Right ventricle myocardium inferior (tissue), 1 donor: ENCODE results near the gene FLNB. TPM values are rescaled to one million over a fixed set of nuclear protein-coding genes. Genes with fewer than 3 reads are reported as not detected.

Experiments used
- ATAC-seq: fragments of 200-7000 bp; cut with Tn5 transposase; one replicate; pipeline ENCODE4 v1.9.1; 2020; ENCODE audit warnings: mild to moderate bottlenecking, moderate library complexity
- DNase-seq: peaks from one replicate; pipeline ENCODE4 v3.0.0; 2021; ENCODE audit errors: missing footprints
- intact Hi-C: fragments of 100-400 bp; cut with DNase I; formaldehyde crosslinking; loops from one replicate; pipeline ENCODE4 v1.11.0; 2022
- total RNA-seq: library from RNA; stranded (reverse); fragmentation: NEBNext Ultra II Directional; extraction: Animal tissue kit (Norgen Biotek cat#: 25700); gene quantifications from one replicate; pipeline ENCODE4 v1.2.1, GENCODE V29; 2021
- donor health status: DM: no; HTN: yes; CAD: no; lungs with severe emphysema.

FLNB gene
- total RNA-seq, 1 donor from 2014 or later: 32.1 TPM

- intact Hi-C loops: no loop called here
- no peak for ATAC-seq
- DNase-seq: no peak
Measured at GRCh38 chr3:58160399-58160798, 152.2 kb downstream of the FLNB start.

- DNase-seq (peak; percentile 77), ATAC-seq (no peak)
- intact Hi-C loops: no loop called here
Measured at GRCh38 chr3:58161435-58162398, 153.5 kb downstream of the FLNB start.

GRCh38 chr3:58163234-58163633 is 155.0 kb downstream of the FLNB start:
- ATAC-seq: no peak
- intact Hi-C loops: loop anchor here (1.0 kb wide), 1 partner anchor 44 kb away; no protein-coding TSS in a partner anchor
- no peak for DNase-seq

- ATAC-seq (peak; percentile 63), DNase-seq (peak; percentile 87)
- intact Hi-C loops: no loop called here
Measured at GRCh38 chr3:58164199-58164879, 156.1 kb downstream of the FLNB start.

GRCh38 chr3:58164906-58165821 is 156.9 kb downstream of the FLNB start:
- DNase-seq (no peak), ATAC-seq (no peak)
- intact Hi-C loops: loop anchor here (5.0 kb wide), 1 partner anchor 213 kb away; no protein-coding TSS in a partner anchor

- intact Hi-C loops: loop anchor here (5.0 kb wide), 1 partner anchor 215 kb away; no protein-coding TSS in a partner anchor
- ATAC-seq (peak; percentile 77), DNase-seq (peak; percentile 79)
Measured at GRCh38 chr3:58167431-58168351, 159.5 kb downstream of the FLNB start.

- intact Hi-C loops: loop anchor here (5.0 kb wide), 1 partner anchor 216 kb away; no protein-coding TSS in a partner anchor
- ATAC-seq: no peak
- no peak for DNase-seq
Measured at GRCh38 chr3:58168498-58168897, 160.3 kb downstream of the FLNB start.

GRCh38 chr3:58169371-58169770 is 161.1 kb downstream of the FLNB start:
- DNase-seq (no peak), ATAC-seq (no peak)
- intact Hi-C loops: loop anchor here (5.0 kb wide), 1 partner anchor 217 kb away; no protein-coding TSS in a partner anchor

GRCh38 chr3:58170376-58170775 is 162.2 kb downstream of the FLNB start:
- intact Hi-C loops: no loop called here
- ATAC-seq: no peak
- DNase-seq: no peak

- DNase-seq: no peak
- intact Hi-C loops: no loop called here
- ATAC-seq: no peak
Measured at GRCh38 chr3:58171126-58171525, 162.9 kb downstream of the FLNB start.

- DNase-seq: no peak
- intact Hi-C loops: no loop called here
- ATAC-seq: no peak
Measured at GRCh38 chr3:58173029-58173668, 164.9 kb downstream of the FLNB start.

GRCh38 chr3:58173669-58174398 is 165.6 kb downstream of the FLNB start:
- peak; percentile 34 for ATAC-seq
- intact Hi-C loops: no loop called here
- no peak for DNase-seq

- DNase-seq (no peak), ATAC-seq (no peak)
- intact Hi-C loops: no loop called here
Measured at GRCh38 chr3:58175187-58175436, 166.9 kb downstream of the FLNB start.

- intact Hi-C loops: loop anchor here (2.0 kb wide), 1 partner anchor 167 kb away; the partner anchor contains the start of gene FLNB
- ATAC-seq: peak; percentile 8
- no peak for DNase-seq
Measured at GRCh38 chr3:58175437-58176184, 167.4 kb downstream of the FLNB start.

- intact Hi-C loops: loop anchor here (2.0 kb wide), 1 partner anchor 167 kb away; the partner anchor contains the start of gene FLNB
- DNase-seq (no peak), ATAC-seq (no peak)
Measured at GRCh38 chr3:58176185-58176530, 167.9 kb downstream of the FLNB start.
